Mammary epithelial cell (primary cell): ENCODE results near the gene PLCD1.

Experiments
- EZH2 ChIP-seq: IDR thresholded peaks from 2 replicates; pipeline ENCODE4 v1.6.1; 2012; ENCODE audit warnings: low read length, inconsistent platforms, borderline replicate concordance
- TF ChIP-seq, protein P1 (sequence below), 2 donors: IDR thresholded peaks in 1 of 2; conservative IDR thresholded peaks in 1 of 2; 2 replicates each; pipeline ENCODE4 v1.5.1; 2011 to 2012; ENCODE audit warnings: inconsistent platforms in 2 of 2, low read length in 2 of 2, mild to moderate bottlenecking in 2 of 2, control low read depth in 1 of 2, low read depth in 1 of 2; ENCODE audit not compliant: insufficient read depth in 1 of 2; ENCODE audit errors: extremely low read depth in 1 of 2

- TF ChIP-seq EZH2 = no peak
- TF ChIP-seq, protein P1, sequence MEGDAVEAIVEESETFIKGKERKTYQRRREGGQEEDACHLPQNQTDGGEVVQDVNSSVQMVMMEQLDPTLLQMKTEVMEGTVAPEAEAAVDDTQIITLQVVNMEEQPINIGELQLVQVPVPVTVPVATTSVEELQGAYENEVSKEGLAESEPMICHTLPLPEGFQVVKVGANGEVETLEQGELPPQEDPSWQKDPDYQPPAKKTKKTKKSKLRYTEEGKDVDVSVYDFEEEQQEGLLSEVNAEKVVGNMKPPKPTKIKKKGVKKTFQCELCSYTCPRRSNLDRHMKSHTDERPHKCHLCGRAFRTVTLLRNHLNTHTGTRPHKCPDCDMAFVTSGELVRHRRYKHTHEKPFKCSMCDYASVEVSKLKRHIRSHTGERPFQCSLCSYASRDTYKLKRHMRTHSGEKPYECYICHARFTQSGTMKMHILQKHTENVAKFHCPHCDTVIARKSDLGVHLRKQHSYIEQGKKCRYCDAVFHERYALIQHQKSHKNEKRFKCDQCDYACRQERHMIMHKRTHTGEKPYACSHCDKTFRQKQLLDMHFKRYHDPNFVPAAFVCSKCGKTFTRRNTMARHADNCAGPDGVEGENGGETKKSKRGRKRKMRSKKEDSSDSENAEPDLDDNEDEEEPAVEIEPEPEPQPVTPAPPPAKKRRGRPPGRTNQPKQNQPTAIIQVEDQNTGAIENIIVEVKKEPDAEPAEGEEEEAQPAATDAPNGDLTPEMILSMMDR (conservative IDR thresholded peaks at IDR 0.05 in 1 of 2, IDR thresholded peaks at IDR 0.05 in 1 of 2; ENCODE audit: extremely low read depth in 1 of 2, insufficient read depth in 1 of 2, low read depth in 1 of 2, low read length in 2 of 2) = no peak
Observed at GRCh38 chr3:38005076-38006020, 24.1 kb downstream of the PLCD1 start.
